ENCODE measurements around the gene CCR3.

CCR3 gene

DNA sequence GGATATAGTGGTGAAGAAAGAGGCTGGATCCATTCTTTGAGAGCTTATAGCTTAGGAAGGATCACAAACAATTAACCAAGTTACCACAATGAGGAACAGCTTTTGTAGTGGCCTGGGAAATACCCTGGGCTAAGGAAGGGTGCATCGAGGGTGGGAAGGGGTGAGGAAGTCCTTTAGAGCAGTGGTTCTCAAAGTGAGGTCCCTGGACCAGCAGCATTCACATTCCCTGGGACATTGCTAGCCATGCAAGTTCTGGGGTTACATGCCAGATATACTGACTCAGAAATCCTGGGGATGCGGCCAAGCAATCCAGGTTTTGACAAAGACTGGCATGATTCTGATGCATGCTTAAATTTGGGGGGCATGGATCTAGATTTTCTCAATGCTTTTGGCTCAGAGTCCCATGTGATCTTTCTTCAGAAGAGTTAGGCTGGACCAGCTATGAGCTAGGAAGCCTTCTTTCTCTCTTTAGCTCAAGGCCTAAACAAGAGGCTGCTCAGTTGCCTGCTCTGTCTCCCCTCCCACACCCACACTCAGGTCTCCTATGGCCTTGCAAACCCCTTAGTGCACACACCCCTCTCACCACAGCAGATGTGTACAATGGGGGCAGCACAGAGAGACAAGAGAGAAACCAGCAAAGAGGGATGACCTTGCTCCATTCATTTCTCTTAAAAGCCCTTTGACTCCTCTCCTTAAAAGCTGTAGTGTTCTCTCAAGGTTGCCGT lies 32.4 kb upstream of the CCR3 start:
- H3K27ac Mint-ChIP-seq = no peak overlapping the region
- no peak overlapping the region for H3K4me3 Mint-ChIP-seq
- H3K27me3 Mint-ChIP-seq = no peaks in the 10 kb centered on the region

DNA sequence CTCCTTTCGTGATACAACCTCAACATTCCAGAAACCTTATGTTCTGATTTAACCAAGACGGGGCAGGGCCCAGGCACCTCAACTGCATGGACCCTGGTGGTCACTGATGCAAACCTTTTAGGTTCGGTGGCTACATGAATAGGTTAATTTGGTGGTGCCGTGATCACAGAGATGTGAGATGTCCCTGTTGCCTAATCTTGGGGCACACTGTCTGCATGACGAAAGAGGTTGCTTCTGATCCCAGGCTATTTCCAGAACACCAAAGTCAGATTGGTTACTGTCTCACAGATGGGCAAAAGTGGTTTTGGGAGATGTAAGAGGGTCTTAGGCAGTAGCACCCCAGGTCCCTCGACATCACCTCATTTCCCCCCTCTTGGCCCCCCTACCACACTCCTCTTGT lies 30.2 kb upstream of the CCR3 start:
- Mint-ChIP-seq H3K4me1 (ENCODE audit: low read depth) (peaks cover 26% of the 10 kb centered on the region), H3K4me3 (no peak overlapping the region), H3K27ac (no peak overlapping the region), H3K27me3 (no peaks in the 10 kb centered on the region), H3K36me3 (ENCODE audit: low read depth) (no peaks in the 10 kb centered on the region), H3K9me3 (no peaks in the 10 kb centered on the region)

More for the DNA sequence above, 32.4 kb upstream of the CCR3 start:
- no peaks in the 10 kb centered on the region for H3K36me3 Mint-ChIP-seq (ENCODE audit: low read depth)
- no peaks in the 10 kb centered on the region for H3K9me3 Mint-ChIP-seq
- H3K4me1 Mint-ChIP-seq (ENCODE audit: low read depth) = peaks cover 30% of the 10 kb centered on the region

DNA sequence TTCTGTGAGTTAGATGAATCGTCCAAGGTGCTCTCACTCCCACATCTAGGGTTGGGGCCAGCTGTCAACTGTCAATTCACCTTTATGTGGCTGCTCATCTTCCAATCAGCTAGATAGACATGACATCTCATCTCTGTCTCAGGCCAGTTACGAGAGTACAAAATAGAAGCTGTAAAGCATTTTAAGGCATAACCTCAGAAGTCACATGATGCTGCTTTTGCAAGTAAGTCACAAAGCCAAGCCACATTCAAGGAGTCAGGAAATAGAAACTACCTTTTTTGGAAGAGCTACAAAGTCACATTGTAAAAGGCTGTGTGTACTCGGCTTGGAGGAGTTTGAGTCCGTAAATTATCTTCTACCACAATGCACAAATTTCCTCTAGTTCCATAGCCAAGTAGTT lies 29.1 kb upstream of the CCR3 start:
- no peaks in the 10 kb centered on the region for H3K9me3 Mint-ChIP-seq

DNA sequence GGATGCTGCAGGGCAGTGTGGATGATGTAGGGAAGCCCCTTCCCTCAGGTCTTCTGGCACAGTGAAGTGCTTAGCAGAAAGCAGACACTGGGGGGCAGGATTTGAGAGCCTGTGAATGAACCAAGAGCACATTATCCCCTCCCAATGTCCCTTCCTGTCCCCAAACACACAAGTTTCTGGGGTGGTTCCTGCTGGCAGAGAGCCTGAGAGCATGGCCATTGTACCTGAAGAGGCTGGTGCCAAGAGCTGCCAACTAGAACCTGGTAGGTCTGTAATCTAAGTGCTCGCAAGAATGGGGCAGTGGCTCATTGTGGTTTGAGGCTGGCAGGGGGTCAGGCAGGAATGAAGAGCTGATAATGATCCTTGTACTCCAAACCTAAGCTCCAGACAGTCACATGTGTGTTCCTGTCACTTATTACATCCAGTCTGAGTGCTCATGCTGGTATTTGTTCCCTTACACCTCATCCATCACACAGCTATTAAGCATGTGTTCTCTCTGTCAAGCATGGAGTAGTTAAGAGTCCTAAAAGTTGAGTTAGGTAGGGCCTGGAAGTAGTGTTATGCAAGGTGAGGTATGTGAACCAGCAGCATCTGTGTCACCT lies 27.4 kb upstream of the CCR3 start:
- Mint-ChIP-seq H3K27ac (no peak overlapping the region), H3K9me3 (no peaks in the 10 kb centered on the region), H3K27me3 (no peaks in the 10 kb centered on the region), H3K36me3 (ENCODE audit: low read depth) (no peaks in the 10 kb centered on the region), H3K4me1 (ENCODE audit: low read depth) (no peaks in the 10 kb centered on the region), H3K4me3 (no peak overlapping the region)

More for the DNA sequence above, 29.1 kb upstream of the CCR3 start:
- Mint-ChIP-seq H3K36me3 (ENCODE audit: low read depth) (no peaks in the 10 kb centered on the region), H3K4me1 (ENCODE audit: low read depth) (peaks cover 15% of the 10 kb centered on the region), H3K27ac (no peak overlapping the region), H3K27me3 (no peaks in the 10 kb centered on the region), H3K4me3 (no peak overlapping the region)

DNA sequence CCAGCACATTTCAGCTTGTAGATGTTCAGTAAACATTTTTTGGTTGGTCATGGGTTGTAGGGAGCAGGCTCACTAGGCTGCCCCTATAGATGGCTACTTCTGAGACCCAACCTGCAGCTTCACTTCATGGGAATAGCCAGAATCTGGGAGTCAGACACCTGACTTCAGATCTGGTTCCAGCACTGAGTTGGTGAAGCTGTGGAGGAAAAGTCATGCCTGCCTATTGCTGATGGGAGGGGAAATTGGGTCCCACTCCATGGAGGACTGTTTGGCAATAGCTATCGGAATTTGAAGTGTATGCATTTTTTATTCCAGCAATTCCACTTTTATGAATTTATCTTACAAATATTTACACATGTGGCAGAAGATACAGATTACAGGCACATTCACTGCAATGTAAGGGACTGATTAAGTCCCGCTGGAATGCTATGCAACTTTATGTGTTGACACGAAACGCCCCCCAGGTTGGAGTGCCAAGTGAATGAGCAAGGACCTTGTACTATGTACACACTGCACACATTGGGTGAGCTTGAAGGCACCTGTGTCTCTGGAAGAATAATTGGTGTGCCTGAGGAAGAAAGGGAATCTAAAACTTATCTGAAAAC lies 26.3 kb upstream of the CCR3 start:
- Mint-ChIP-seq H3K9me3 (no peaks in the 10 kb centered on the region), H3K4me3 (no peak overlapping the region), H3K27ac (no peak overlapping the region), H3K27me3 (no peaks in the 10 kb centered on the region), H3K36me3 (ENCODE audit: low read depth) (no peaks in the 10 kb centered on the region), H3K4me1 (ENCODE audit: low read depth) (peaks cover under 1% of the 10 kb centered on the region)

DNA sequence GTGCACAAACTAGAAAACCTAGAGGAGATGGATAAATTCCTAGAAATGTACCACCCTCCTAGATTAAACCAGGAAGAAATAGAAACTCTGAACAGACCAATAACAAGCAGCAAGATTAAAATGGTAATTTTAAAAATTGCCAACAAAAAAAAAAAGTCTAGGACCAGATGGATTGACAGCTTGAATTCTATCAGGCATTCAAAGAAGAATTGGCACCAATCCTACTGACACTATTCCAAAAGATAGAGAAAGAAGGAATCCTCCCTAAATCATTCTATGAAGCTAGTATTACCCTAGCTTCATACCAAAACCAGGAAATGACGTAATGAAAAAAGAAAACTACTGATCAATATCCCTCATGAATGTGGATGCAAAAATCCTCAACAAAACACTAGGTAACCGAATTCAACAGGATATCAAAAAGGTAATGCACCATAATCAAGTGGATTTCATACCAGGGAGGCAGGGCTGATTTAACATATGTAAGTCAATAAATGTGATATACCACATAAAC lies 24.0 kb upstream of the CCR3 start:
- Mint-ChIP-seq H3K36me3 (ENCODE audit: low read depth) (no peaks in the 10 kb centered on the region), H3K4me3 (no peak overlapping the region), H3K27ac (no peak overlapping the region), H3K9me3 (no peaks in the 10 kb centered on the region), H3K4me1 (ENCODE audit: low read depth) (peaks cover 15% of the 10 kb centered on the region), H3K27me3 (no peaks in the 10 kb centered on the region)

DNA sequence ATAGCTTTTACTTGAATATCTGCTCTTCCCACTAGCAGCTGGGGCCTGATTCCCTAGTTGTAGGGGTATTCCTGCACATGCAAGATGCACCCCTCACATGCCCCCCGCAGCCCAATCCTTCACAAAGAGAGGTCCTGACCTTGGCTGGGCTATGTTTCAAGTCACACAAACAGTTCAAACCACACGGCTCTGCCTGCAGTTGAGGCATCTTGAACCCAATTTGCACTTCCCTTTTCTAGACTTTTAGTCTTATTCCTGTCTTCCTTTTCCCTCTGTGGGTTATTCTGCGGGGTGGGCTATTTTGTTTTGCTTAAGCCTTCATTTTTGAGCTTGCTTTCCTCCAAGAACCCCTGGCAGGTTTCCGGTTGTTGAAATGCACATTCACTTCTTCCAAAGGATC lies 20.9 kb upstream of the CCR3 start:
- no peak overlapping the region for H3K27ac Mint-ChIP-seq
- H3K27me3 Mint-ChIP-seq = peaks cover 1% of the 10 kb centered on the region
- peaks cover 15% of the 10 kb centered on the region for H3K4me1 Mint-ChIP-seq (ENCODE audit: low read depth)
- H3K9me3 Mint-ChIP-seq = peaks cover 3% of the 10 kb centered on the region
- H3K4me3 Mint-ChIP-seq = no peak overlapping the region
- H3K36me3 Mint-ChIP-seq (ENCODE audit: low read depth) = no peaks in the 10 kb centered on the region

DNA sequence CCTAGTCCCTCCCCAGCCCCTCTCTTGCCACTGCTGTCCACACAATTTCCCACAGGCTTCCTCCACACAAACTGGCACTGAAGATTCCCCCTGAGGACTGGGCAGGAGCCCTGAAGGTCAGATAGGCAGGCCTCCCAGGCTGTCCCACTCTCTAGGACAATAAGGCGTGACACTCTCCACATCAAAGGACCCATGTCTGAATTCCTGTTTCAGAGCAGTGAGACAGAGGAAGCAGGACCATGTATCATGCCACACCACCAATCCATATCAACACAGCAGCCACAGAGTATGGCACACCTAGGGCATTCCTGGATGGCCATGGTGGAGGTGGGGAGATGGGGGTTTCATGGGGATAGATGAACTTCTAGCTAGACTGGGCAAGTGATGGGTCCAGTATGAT lies 20.3 kb upstream of the CCR3 start:
- peaks cover 4% of the 10 kb centered on the region for H3K27me3 Mint-ChIP-seq

DNA sequence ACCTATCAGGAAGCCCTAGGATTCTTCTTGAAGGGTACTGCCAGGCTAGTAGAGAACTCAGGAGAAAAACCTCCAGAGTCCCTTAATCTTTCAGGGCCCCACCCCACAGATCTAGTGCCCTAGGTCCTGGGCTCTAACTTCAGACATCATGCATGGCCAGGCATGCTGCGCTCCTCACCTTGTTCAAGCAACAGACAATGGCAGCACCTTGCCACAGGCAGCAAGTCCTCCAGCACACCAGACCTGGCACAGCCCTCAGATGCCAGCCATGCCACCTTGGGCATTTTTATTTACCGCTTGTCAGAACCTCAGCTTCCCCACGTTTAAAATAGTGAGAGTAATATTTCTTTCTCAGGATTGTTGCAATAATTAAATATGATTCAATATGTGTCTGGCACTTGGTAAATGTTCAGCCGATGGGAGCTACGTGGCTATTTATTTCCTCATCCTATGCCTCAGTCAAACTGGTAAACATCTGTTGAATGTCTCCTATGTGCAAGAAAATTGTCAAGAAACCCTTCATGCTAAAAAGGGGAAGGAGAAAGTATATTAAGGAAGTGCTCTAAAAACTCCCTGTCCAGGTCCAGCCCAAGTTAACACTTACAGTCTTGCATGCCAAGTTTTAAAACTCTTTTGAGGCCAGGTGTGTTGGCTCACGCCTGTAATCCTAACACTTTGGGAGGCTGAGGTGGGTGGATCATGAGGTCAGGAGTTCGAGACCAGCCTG lies 19.7 kb upstream of the CCR3 start:
- no peak overlapping the region for H3K4me3 Mint-ChIP-seq
- H3K27me3 Mint-ChIP-seq = peaks cover 4% of the 10 kb centered on the region
- no peaks in the 10 kb centered on the region for H3K36me3 Mint-ChIP-seq (ENCODE audit: low read depth)
- H3K9me3 Mint-ChIP-seq = peaks cover 6% of the 10 kb centered on the region
- H3K27ac Mint-ChIP-seq = no peak overlapping the region
- H3K4me1 Mint-ChIP-seq (ENCODE audit: low read depth) = peaks cover 15% of the 10 kb centered on the region

More for the DNA sequence above, 20.3 kb upstream of the CCR3 start:
- Mint-ChIP-seq H3K4me3 (no peak overlapping the region), H3K27ac (no peak overlapping the region), H3K9me3 (peaks cover 6% of the 10 kb centered on the region), H3K36me3 (ENCODE audit: low read depth) (no peaks in the 10 kb centered on the region), H3K4me1 (ENCODE audit: low read depth) (peaks cover 15% of the 10 kb centered on the region)

DNA sequence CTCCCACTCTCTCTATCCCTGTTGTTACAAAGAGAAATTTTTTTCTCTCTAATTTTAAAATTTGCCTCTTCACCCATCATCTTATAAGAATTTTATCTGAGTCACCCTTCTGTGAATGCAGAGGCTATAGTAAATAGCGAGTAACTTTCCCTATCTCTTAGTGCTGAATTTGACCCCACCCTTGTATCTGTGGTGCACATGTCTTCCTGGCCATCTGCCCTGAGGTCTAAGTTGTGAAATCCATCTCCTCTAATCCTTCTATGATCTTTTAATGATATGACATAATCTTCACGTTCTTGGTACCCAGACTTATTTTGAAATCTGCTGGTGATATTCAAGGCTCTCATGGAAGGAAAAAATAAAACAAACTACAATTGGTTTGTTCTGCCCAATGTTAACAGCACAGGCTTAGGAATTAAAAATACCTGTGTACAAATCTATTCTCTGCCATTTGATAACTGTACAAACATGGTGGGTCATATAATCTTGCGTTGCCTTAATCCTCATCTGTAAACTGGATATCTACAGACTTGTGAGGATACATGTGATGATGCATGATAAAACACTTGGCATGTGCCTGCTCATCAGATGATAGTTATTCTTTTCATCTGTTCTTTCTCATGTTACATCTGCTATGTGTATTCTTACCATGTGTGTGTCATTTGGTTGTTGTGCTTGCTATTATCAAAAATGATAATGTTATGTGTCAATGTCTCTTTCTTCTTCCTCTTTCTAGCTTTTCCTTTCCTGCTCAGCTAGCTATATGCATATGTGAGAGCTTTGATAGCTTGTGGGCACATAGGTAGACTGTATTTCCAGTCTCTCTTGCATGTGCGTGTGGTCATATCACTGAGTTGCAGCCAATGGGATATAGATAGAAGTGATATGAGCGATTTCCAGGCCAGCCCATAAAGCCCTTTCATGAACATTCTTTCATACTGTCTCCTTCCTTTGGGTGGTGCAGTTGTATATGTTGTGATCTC lies 13.7 kb upstream of the CCR3 start:
- Mint-ChIP-seq H3K27me3 (peaks cover 17% of the 10 kb centered on the region), H3K4me1 (ENCODE audit: low read depth) (peaks cover 12% of the 10 kb centered on the region), H3K4me3 (no peak overlapping the region), H3K9me3 (peaks cover 6% of the 10 kb centered on the region), H3K36me3 (ENCODE audit: low read depth) (no peaks in the 10 kb centered on the region), H3K27ac (no peak overlapping the region)

DNA sequence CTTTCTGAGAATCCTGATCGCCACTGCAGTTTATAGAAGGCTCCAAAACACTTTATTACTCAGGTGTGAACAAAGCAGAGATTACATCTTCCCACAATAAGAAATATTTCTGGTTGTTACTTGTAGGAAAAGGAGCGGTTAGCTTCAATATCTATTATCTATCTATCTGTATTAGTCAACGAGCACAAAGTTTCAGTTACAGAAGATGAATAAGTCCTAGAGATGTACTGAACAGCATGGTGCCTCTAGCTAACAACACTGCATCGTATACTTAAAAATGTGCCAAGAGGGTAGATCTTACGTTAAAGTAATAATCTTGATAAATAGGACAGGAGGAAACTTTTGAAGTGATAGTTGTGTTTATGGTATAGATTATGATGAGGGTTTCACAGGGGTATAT lies 10.9 kb upstream of the CCR3 start:
- no peaks in the 10 kb centered on the region for H3K36me3 Mint-ChIP-seq (ENCODE audit: low read depth)
- no peak overlapping the region for H3K27ac Mint-ChIP-seq
- peaks cover 16% of the 10 kb centered on the region for H3K27me3 Mint-ChIP-seq
- peaks cover 16% of the 10 kb centered on the region for H3K4me1 Mint-ChIP-seq (ENCODE audit: low read depth)
- H3K9me3 Mint-ChIP-seq = peaks cover 4% of the 10 kb centered on the region
- no peak overlapping the region for H3K4me3 Mint-ChIP-seq

DNA sequence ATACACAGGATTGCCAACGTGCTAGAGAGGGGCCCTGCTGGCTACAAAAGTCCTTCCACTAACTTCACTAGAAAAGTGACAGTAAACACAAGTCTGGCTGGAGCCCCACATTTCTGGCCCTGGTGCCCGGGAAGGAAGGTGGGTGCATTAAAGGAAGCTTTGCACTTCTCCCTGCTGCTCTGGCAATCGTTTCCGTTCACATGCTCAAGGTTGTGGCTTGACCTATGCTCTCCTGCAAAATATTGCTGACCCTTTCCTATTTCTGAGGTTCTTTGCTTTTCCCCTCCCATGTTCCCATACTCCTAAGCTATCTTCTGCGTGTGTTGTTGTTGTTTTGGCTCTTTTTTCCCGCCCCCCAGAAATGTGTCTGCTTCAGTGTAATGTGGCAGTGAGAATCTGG lies 9.1 kb upstream of the CCR3 start:
- no peaks in the 10 kb centered on the region for H3K36me3 Mint-ChIP-seq (ENCODE audit: low read depth)
- peaks cover 10% of the 10 kb centered on the region for H3K4me1 Mint-ChIP-seq (ENCODE audit: low read depth)
- no peaks in the 10 kb centered on the region for H3K9me3 Mint-ChIP-seq
- peaks cover 6% of the 10 kb centered on the region for H3K27me3 Mint-ChIP-seq
- no peak overlapping the region for H3K27ac Mint-ChIP-seq
- H3K4me3 Mint-ChIP-seq = no peak overlapping the region

DNA sequence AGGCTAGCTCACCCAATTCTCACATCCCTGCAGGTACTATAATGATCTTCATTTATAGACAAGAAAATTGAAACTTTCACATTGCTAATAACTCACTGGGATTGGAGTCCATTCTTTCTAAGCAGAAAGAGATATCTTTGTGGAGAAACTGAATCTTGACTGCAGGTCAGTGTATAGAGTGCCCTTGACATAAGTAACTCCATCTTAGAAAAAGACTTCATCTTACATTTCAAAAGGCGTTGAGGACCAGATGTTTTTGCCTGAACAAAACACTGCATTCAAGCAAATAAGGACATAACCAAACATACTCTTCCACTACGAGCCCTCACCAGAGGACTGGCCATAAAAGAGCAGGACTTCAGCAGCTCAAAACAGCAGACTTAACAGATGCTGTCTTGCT lies 6.8 kb upstream of the CCR3 start:
- Mint-ChIP-seq H3K4me3 (no peak overlapping the region), H3K27me3 (peaks cover 2% of the 10 kb centered on the region)

More for the DNA sequence above, 6.8 kb upstream of the CCR3 start:
- peaks cover 4% of the 10 kb centered on the region for H3K4me1 Mint-ChIP-seq (ENCODE audit: low read depth)
- H3K27ac Mint-ChIP-seq = no peak overlapping the region
- H3K36me3 Mint-ChIP-seq (ENCODE audit: low read depth) = no peaks in the 10 kb centered on the region
- no peaks in the 10 kb centered on the region for H3K9me3 Mint-ChIP-seq

Data from stimulated activated naive CD8-positive, alpha-beta T cell treated with anti-CD3 and anti-CD28 coated beads, Interleukin-15, Interleukin-2, amounts not matched to agents 100 ng/mL and 50 ng/mL, for 24 hours (primary cell).